GM12874 (cell line): ENCODE measurements around the gene RAB3B.

Experiments
- TF ChIP-seq, protein P1 (sequence below): IDR thresholded peaks from 2 replicates; pipeline ENCODE4 v1.5.1; 2011; ENCODE audit warnings: low read depth, mild to moderate bottlenecking, control low read depth, low read length, moderate library complexity; ENCODE audit not compliant: insufficient read depth

Gene RAB3B

GRCh38 chr1:51963592-51964308 is 26.8 kb downstream of the RAB3B start:
- TF ChIP-seq, protein P1, sequence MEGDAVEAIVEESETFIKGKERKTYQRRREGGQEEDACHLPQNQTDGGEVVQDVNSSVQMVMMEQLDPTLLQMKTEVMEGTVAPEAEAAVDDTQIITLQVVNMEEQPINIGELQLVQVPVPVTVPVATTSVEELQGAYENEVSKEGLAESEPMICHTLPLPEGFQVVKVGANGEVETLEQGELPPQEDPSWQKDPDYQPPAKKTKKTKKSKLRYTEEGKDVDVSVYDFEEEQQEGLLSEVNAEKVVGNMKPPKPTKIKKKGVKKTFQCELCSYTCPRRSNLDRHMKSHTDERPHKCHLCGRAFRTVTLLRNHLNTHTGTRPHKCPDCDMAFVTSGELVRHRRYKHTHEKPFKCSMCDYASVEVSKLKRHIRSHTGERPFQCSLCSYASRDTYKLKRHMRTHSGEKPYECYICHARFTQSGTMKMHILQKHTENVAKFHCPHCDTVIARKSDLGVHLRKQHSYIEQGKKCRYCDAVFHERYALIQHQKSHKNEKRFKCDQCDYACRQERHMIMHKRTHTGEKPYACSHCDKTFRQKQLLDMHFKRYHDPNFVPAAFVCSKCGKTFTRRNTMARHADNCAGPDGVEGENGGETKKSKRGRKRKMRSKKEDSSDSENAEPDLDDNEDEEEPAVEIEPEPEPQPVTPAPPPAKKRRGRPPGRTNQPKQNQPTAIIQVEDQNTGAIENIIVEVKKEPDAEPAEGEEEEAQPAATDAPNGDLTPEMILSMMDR: no peak

- TF ChIP-seq, protein P1: no peak
These were observed 27.8 kb downstream of the RAB3B start for GRCh38 chr1:51962486-51963356.

DNA sequence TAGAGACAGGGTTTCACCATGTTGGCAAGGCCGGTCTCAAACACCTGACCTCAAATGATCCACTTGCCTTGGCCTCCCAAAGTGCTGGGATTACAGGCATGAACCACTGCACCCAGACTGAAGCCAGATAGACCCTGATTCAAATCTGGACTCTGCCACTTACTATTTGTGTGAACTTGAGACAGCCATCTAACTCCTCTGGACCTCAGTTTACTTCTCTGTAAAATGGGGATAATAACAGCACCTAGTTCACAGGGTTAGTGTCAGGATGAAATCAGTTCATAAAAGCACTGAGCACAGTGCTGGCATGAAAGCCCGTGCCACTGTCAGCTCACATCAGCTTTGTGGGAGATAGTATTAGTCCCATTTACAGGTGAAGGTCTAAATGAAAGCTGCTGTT is 28.5 kb downstream of the RAB3B start:
- TF ChIP-seq, protein P1: no peak

GRCh38 chr1:51961231-51961630 is 29.3 kb downstream of the RAB3B start:
- TF ChIP-seq, protein P1: no peak

GRCh38 chr1:51960262-51960661 is 30.2 kb downstream of the RAB3B start:
- TF ChIP-seq, protein P1: no peak

DNA sequence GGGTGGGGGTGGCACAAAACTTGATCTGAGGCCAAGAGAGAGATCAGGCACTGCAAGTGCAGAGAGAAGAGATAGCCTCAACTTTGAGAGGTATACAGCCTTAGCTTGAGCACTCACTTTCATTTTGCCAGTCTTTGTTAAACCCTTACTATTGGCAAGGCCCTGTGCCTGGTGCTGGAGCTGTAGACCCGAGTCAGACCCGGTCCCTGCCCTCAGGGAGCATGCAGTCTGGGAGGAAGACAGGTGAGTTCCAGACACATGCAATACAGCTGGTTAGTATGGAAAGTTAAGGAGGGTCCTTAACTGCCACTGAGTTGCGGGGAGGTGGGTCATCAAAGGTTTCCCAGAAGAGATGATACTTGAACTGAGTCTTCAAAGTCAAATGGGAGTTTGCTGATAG is 31.7 kb downstream of the RAB3B start:
- TF ChIP-seq, protein P1: no peak

DNA sequence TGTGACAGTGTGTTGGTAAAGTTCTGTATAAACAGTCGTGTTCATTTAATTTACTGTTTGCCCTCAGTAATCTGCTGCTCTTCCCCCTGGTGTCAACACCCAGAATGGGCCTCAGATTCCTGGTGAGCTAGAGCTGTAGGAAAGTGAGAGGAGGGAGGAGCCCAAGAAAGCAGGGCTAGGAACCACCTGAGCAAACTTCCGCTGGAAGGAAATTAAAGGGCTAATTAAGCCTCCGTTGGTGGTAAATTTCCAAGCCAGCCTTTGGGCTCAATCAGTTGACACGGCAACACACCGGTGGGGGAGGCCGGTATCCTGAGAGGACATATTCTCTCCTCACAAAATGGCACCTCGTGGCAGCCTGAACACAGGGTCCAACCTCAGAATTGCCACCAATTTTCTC is 32.9 kb downstream of the RAB3B start:
- TF ChIP-seq, protein P1: no peak
